HG03432 (cell line): ENCODE data around the gene ERCC5.

Experiments used
- ATAC-seq: cut with Tn5 transposase; IDR thresholded peaks from one replicate; pipeline ENCODE4 v1.9.1; 2021; ENCODE audit warnings: mild to moderate bottlenecking, moderate library complexity; ENCODE audit not compliant: unreplicated experiment

ERCC5 gene

GRCh38 chr13:102914339-102914930, 68.6 kb downstream of the ERCC5 start:
- ATAC-seq: no peak

- ATAC-seq: no peak
Measured at GRCh38 chr13:102915393-102915930, 69.6 kb downstream of the ERCC5 start.

- ATAC-seq: no peak
Measured at GRCh38 chr13:102917019-102917418, 71.2 kb downstream of the ERCC5 start.

GRCh38 chr13:102922184-102922583, 76.4 kb downstream of the ERCC5 start:
- ATAC-seq: no peak
